Heart right ventricle (tissue), 16 donors: ENCODE results near the gene TMEM263. TPM values are rescaled to one million over a fixed set of nuclear protein-coding genes. Genes with fewer than 3 reads are reported as not detected.

Source experiments
- ATAC-seq, 8 donors: fragments of 200-7000 bp; cut with Tn5 transposase; one replicate each; pipeline ENCODE4 v1.9.1; 2020; ENCODE audit warnings: mild to moderate bottlenecking in 8 of 8, moderate library complexity in 8 of 8, moderate number of reproducible peaks in 1 of 8
- DNase-seq, 2 donors: peaks; one replicate each; pipeline ENCODE4 v3.0.0-alpha.2; 2020
- H3K27ac ChIP-seq, 10 donors: fragments of 200-600 bp; sonication (generic) in 2 of 10; one replicate each; pipeline versions ENCODE4 v1.5.0 to v1.8.0; 2020 to 2022; ENCODE audit warnings: mild to moderate bottlenecking in 3 of 10
- H3K27me3 ChIP-seq, 7 donors: fragments of 200-600 bp; one replicate each; pipeline ENCODE4 v1.8.0; 2021 to 2022; ENCODE audit warnings: mild to moderate bottlenecking in 2 of 7
- H3K36me3 ChIP-seq, 9 donors: fragments of 200-600 bp; sonication (generic) in 1 of 9; one replicate each; pipeline versions ENCODE4 v1.5.0 to v1.8.0; 2020 to 2022; ENCODE audit warnings: mild to moderate bottlenecking in 2 of 9
- H3K4me1 ChIP-seq, 9 donors: fragments of 200-600 bp; sonication (generic) in 1 of 9; one replicate each; pipeline versions ENCODE4 v1.5.0 to v1.8.0; 2020 to 2022; ENCODE audit warnings: mild to moderate bottlenecking in 4 of 9
- H3K4me3 ChIP-seq, 10 donors: fragments of 200-600 bp; sonication (generic) in 2 of 10; one replicate each; pipeline versions ENCODE4 v1.5.0 to v1.8.0; 2020 to 2022; ENCODE audit warnings: mild to moderate bottlenecking in 7 of 10, moderate library complexity in 2 of 10
- H3K9me3 ChIP-seq, 11 donors: fragments of 200-600 bp in 10 of 11; sonication (generic) in 2 of 11; one replicate each; pipeline versions ENCODE4 v1.5.0 to v1.8.0; 2013 to 2022; ENCODE audit warnings: mild to moderate bottlenecking in 2 of 11, control low read depth in 1 of 11, moderate library complexity in 1 of 11
- WGBS, 2 donors: extraction: QIAGEN DNeasy Blood & Tissue Kit; methylation state at CpG; one replicate each; pipeline ENCODE4 v1.1.7; 2013; ENCODE audit warnings: inconsistent platforms in 1 of 2; 5-methylcytosine and 5-hydroxymethylcytosine counted together
- intact Hi-C, 10 donors: fragments of 100-400 bp; cut with DNase I; formaldehyde crosslinking; loops; one replicate each; pipeline versions ENCODE4 v1.11.1 to v1.14.2; 2022
- polyA plus RNA-seq, 2 donors: library from polyadenylated mRNA; stranded (reverse); fragments of 200-250 nt; gene quantifications; one replicate each; pipeline ENCODE4 v1.2.3, GENCODE V29; 2013
- total RNA-seq, 10 donors: library from RNA; stranded (reverse); fragmentation: NEBNext Ultra II Directional in 3 of 10; extraction: Animal tissue kit (Norgen Biotek cat#: 25700) in 3 of 10; gene quantifications; one replicate each; pipeline versions ENCODE4 v1.2.1 to v1.2.4, GENCODE V29; 2021 to 2023
- TF ChIP-seq, protein P1 (sequence below), 9 donors: fragments of 200-600 bp; sonication (generic) in 2 of 9; IDR thresholded peaks; one replicate each; pipeline versions ENCODE4 v1.5.0 to v1.8.0; 2021 to 2022; ENCODE audit warnings: antibody characterized with exemption in 9 of 9, mild to moderate bottlenecking in 5 of 9, moderate library complexity in 1 of 9
- donor health status: Arrhythmogenic right ventricular cardiomyopathy.
- donor health status: ischemic (EF 13 %, LVEDD 7.1; RV severe dilation, severe dysfunction).
- donor health status: healthy with polysubstance abuse.
- donor health status: DM: no; HTN: yes; CAD: no.
- donor health status: DM: no; HTN: no; CAD: no.
- donor health status: ischemic (EF 25% LVEDD 6.9; RV normal size, moderate dysfunction).
- donor health status: ischemic (EF 25% LVEDD 5.7; RV mildly dilated, moderate dysfunction).
- donor health status: healthy.
- donor health status: DM: yes; HTN: yes; CAD: no.
- donor health status: Ischemic cardiomyopathy.
- donor health status: ischemic (EF 35%, LVEDD 5.7; RV mildly dilated, moderate dysfunction).
- donor health status: nonischemic (EF 11% LVEDD 7.7; RV severe dilation, severe dysfunction).
- donor health status: DM: yes; HTN: yes; CAD: no.
- donor health status: PGD.
- donor health status: ischemic (EF 29% LVEDD 5.4; RV normal size, mild dysfunction).
- donor health status: nonischemic (EF 23%, LVEDD 6.1; RV moderate dilation, normal function).

Gene TMEM263
- total and polyA plus RNA-seq, 12 donors = 15.1 to 47.5 (median 34.6) TPM

GRCh38 chr12:106957583-106957982, 1.9 kb downstream of the TMEM263 start:
- ATAC-seq (no peak), DNase-seq (no peak)
- TF ChIP-seq, protein P1, sequence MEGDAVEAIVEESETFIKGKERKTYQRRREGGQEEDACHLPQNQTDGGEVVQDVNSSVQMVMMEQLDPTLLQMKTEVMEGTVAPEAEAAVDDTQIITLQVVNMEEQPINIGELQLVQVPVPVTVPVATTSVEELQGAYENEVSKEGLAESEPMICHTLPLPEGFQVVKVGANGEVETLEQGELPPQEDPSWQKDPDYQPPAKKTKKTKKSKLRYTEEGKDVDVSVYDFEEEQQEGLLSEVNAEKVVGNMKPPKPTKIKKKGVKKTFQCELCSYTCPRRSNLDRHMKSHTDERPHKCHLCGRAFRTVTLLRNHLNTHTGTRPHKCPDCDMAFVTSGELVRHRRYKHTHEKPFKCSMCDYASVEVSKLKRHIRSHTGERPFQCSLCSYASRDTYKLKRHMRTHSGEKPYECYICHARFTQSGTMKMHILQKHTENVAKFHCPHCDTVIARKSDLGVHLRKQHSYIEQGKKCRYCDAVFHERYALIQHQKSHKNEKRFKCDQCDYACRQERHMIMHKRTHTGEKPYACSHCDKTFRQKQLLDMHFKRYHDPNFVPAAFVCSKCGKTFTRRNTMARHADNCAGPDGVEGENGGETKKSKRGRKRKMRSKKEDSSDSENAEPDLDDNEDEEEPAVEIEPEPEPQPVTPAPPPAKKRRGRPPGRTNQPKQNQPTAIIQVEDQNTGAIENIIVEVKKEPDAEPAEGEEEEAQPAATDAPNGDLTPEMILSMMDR (IDR thresholded peaks at IDR 0.05) = no peak
- Histone ChIP-seq H3K9me3 (no peaks in the 10 kb centered on the region), H3K27ac (peak overlapping the region in 3 of 10 donors; percentile 14 to 99 (median 98)), H3K27me3 (peaks cover 0 to 4% (median 0%) of the 10 kb centered on the region in 7 donors), H3K36me3 (peaks cover 0 to 25% (median 0%) of the 10 kb centered on the region in 9 donors), H3K4me1 (peaks cover 4 to 69% (median 43%) of the 10 kb centered on the region in 9 donors), H3K4me3 (peak overlapping the region; percentile 78 to 98 (median 94))
- WGBS, 2 donors = 0 to 12% methylated on average over 1 of the region's 1 CpG
- intact Hi-C loops = loop anchor here in 6 of 10 donors (5.0 to 10.0 kb wide), 2 partner anchors 135 to 137 kb away; partner anchors contain the start of gene CRY1 (in 6 of the 6)

DNA sequence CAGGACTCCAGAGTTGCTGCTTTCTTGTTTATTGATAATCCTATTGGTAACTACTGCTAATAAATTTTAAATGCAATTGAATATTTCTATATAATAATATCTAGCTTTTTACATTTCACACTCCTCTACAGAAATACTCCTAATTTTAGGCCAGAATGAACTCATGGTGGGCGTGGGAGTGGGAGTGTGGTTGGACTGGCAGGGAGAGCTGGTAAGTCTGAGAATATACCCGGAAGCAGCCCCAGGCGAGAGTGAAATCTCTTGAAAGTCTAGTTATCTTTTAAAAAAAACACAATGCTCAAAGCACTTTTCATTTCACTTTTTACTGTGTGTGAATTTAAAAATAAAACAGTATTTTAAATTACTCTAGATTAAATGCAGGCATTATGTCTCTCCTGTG, 4.7 kb downstream of the TMEM263 start:
- Histone ChIP-seq H3K27ac (no peak overlapping the region), H3K27me3 (no peaks in the 10 kb centered on the region), H3K36me3 (peaks cover 0 to 45% (median 0%) of the 10 kb centered on the region in 9 donors), H3K9me3 (no peaks in the 10 kb centered on the region), H3K4me1 (peaks cover 4 to 73% (median 32%) of the 10 kb centered on the region in 9 donors), H3K4me3 (no peak overlapping the region)
- WGBS, 2 donors = 84 to 96% methylated on average over 3 of the region's 3 CpGs
- ATAC-seq (no peak), DNase-seq (no peak)
- intact Hi-C loops = no loop called here
- TF ChIP-seq, protein P1 (IDR thresholded peaks at IDR 0.05) = no peak

- no peak for ATAC-seq
- intact Hi-C loops = no loop called here
Observed at GRCh38 chr12:106962286-106962685, 6.6 kb downstream of the TMEM263 start.

DNA sequence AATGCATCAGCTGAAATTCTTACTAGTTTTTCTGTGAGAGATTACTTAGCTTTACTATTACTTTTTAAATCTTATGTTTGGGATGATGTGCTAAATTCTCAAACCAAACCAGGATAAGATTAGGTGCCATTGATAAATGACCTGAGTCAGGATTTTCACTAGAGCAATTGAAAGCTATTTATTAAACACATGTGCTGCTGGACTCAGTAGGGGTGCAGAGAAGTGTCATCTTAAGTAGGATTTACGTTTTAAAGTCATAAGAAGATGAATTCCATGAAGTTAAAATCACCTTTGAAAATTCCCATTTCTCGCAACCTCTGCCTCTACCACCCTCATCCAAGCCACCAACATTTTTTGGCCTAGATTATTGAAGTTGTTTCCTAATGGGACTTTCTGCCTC, 8.8 kb downstream of the TMEM263 start:
- TF ChIP-seq, protein P1 (IDR thresholded peaks at IDR 0.05) = no peak
- ATAC-seq = no peak
- no peak overlapping the region for H3K4me3 ChIP-seq
- peaks cover 0 to 50% (median 15%) of the 10 kb centered on the region in 9 donors for H3K4me1 ChIP-seq
- no peak for DNase-seq
- H3K36me3 ChIP-seq = peaks cover 0 to 76% (median 11%) of the 10 kb centered on the region in 9 donors
- no peak overlapping the region for H3K27ac ChIP-seq
- no peaks in the 10 kb centered on the region for H3K27me3 ChIP-seq
- intact Hi-C loops = no loop called here
- no peaks in the 10 kb centered on the region for H3K9me3 ChIP-seq
- 85 to 89% methylated on average over 2 of the region's 2 CpGs for WGBS, 2 donors

More at GRCh38 chr12:106962286-106962685, 6.6 kb downstream of the TMEM263 start:
- H3K4me3 ChIP-seq = no peak overlapping the region
- no peaks in the 10 kb centered on the region for H3K9me3 ChIP-seq
- no peaks in the 10 kb centered on the region for H3K27me3 ChIP-seq
- no peak overlapping the region for H3K27ac ChIP-seq
- H3K36me3 ChIP-seq = peaks cover 0 to 57% (median 2%) of the 10 kb centered on the region in 9 donors
- 50 to 63% methylated on average over 3 of the region's 3 CpGs for WGBS, 2 donors
- peaks cover 4 to 72% (median 31%) of the 10 kb centered on the region in 9 donors for H3K4me1 ChIP-seq
- TF ChIP-seq, protein P1 (IDR thresholded peaks at IDR 0.05) = no peak
- no peak for DNase-seq
